HG03097 (cell line): ENCODE results near the gene WWTR1.

Source experiments
- ATAC-seq: cut with Tn5 transposase; IDR thresholded peaks from one replicate; pipeline ENCODE4 v1.9.1; 2021; ENCODE audit not compliant: unreplicated experiment, low FRiP score

The WWTR1 gene

GRCh38 chr3:149655826-149656574 is 1.8 kb downstream of the WWTR1 start:
- no peak for ATAC-seq

- ATAC-seq = no peak
Measured at GRCh38 chr3:149654188-149654601, 3.6 kb downstream of the WWTR1 start.

DNA sequence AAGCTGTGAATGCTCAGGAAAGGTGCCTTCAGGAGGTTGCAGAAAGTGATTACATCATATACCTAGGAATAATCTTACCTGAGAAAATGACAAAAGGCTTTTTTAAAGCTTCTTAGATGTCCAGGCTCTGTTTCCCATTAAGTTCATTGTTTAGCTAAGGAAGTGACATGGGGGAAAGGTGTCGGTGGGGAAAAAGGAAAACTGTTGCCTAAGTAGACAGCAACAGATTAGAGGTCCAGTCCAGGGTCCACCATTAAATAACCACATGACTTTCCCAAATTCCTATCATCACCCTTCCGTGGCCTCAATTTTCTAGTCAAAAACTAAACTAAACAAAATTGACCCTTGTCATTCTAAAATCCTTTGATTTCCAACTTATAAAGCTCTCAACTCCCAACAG is 4.3 kb downstream of the WWTR1 start:
- ATAC-seq = no peak

- ATAC-seq = no peak
Measured at GRCh38 chr3:149653136-149653535, 4.7 kb downstream of the WWTR1 start.

DNA sequence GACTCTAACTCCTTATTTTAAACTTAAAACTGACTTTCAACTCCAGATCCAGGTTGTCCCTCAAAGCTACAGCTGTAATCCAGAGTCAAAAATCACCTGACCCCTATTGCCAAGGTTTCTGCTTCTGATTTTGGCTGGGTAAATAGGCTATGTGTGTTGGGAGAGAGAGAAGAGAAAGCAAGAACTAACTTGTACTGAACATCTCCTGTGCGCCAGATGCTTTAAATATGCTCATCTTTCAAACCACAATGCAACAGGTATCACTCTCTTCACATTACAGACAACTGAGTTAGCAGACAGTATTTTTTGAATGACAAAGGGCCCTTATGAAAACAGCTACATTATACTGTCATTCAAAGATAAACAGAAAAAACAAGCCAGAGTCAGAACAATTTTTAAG is 7.0 kb downstream of the WWTR1 start:
- ATAC-seq = no peak

- no peak for ATAC-seq
Measured at GRCh38 chr3:149648525-149648924, 9.3 kb downstream of the WWTR1 start.

- no peak for ATAC-seq
Measured at GRCh38 chr3:149647812-149648211, 10.0 kb downstream of the WWTR1 start.

DNA sequence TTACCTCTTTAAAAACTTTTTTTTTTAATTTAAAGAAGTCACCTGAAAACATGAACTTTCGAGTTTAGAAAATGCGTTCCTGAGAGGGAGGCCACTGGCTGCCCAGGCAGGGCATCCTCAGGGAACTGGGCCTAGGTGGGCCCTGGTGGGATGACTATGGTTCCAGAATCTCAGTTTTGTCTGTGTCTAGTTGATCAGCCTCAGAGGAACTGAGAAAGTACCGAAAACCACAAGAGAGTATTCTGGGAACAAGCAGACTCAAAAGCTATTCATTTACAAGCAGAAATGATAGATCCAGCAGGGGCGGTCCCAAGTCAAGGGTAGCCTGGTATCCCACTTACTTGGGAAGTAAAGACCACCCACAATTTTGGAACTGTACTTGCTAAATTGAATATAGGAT is 10.5 kb downstream of the WWTR1 start:
- no peak for ATAC-seq

DNA sequence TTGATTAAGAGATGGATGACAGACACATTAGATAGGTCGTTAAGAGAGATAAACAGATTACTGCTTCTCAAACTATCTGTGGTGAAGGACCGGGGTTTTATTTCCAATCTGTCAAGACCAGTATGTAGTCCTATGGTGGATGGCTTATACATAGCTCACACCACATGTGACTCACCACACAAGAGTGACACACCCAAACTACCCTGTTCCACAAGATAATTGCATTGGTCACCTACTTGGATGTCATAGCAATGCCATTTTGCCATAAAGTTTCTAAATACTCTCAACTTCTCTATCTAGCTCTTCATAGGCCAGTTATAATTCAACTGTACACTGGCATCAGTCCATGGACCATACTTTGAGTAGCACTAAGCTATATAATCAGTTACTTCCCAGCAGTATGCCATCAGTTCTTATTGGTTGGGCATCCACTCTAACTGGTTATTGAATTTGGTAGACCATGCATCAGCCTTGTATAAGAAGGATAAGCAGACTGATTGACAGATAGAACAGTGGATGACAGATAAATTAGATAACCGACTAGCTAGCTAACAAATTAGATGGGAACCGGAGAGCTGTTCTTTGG is 11.6 kb downstream of the WWTR1 start:
- no peak for ATAC-seq

- ATAC-seq = no peak
Measured at GRCh38 chr3:149643963-149644362, 13.9 kb downstream of the WWTR1 start.

DNA sequence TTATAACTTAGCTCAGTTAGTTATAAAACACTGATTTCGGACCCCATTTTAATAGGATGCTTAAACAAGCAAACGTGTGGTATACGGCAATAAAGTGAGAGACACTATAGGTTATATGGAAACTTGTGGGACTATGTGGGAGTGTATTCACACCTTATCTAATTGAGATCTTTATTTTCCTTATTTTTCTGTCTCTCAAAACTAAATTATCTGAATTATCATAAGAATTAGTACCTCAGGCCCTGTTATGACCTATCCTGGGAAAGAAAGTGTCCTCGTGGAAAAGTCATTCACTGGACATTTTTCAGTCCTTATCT is 14.4 kb downstream of the WWTR1 start:
- no peak for ATAC-seq

- no peak for ATAC-seq
Measured at GRCh38 chr3:149640976-149641728, 16.7 kb downstream of the WWTR1 start.

DNA sequence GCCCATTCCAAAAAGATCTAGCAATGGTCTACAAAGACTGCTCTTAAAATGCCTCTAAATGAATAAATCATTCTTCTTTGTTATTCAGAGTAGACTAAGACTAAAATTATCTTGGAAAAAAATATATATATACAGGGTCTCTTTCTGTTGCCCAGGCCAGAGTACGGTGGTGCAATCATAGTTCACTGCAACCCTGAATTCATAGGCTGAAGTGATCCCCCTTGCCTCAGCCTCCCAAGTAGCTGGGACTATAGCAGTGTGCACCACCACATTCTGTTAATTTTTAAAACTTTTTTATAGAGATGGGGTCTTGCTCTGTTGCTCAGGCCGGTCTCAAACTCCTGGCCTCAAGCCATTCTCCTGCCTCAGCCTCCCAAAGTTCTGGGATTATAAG is 18.7 kb downstream of the WWTR1 start:
- no peak for ATAC-seq

DNA sequence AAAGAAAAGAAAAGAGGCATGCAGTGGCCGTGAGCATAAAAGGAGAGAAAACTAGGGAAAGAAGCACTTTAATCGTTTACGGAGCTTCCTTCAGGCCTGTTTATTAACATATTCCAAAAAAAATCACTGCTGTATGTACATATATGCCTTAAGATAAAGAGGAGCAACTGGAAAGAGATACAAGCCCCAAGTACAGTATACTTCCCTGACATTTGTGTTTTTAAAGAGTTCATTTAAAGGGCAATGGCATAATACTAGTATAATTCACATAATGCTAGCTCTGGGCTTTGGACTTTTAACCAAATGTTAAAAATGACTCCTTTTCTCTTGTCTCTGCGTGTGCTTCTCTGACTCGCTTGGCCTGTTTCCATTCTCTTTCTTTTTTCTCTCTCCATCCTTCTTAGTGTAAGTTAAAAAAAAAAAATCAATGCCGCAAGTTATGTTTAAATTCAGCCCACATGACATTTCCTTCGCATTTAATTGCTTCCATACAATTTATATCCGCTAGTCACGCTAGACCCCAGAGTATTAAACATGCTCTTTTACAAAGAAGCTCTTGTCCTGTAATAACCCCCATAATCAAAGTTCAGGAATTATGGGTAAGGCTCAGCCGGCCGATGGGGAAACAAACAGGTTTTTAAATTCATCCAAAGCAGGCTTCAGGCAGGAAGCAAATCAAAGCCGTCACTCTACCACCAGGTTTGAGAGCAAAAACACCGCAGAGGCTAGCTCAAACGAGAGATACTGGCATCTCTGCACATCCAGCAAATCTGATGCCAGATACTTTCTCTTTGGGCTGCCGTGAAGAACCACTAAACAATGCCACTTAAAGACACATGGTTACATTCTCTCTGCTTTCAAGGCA is 19.4 kb downstream of the WWTR1 start:
- ATAC-seq = no peak

DNA sequence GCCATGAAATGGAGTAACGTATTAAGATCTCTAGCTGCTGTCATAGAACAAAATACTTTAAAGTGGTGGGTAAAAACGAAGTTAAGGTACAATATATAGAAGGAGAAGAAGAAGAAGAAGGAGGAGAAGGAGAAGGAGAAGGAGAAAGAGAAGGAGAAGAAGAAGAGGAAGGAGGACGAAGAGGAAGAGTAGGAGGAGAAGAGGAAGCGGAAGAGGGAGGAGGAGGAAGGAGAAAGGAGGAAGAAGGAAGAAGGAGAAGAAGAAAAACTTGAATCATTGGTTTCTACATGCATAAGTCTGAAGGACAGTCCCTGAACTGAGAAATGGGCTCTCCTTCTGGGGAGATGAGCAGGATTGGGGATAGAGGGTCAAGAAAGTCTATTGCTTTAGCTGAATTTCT is 22.4 kb downstream of the WWTR1 start:
- no peak for ATAC-seq

GRCh38 chr3:149634573-149634972 is 23.3 kb downstream of the WWTR1 start:
- ATAC-seq = no peak

GRCh38 chr3:149634072-149634471 is 23.8 kb downstream of the WWTR1 start:
- ATAC-seq = no peak

DNA sequence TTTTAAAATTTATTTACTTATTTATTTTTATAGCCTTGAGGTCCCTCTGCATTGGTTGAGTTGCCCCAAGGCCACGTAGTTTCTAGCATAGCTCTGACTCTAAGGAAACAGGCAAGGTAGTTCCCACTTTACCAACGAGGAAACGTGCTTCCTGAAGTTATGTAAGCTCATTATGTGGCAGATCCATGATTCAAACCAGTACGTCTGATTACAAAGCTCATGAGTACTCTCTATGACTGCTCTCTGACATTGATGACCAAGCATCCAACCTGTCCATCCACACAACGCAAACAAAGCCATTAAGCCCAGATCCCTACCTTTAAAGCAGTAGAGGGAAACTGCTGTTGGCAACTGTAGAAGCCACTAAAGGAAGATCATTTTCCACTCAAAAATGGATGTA is 25.6 kb downstream of the WWTR1 start:
- no peak for ATAC-seq

- no peak for ATAC-seq
Measured at GRCh38 chr3:149630806-149631205, 27.0 kb downstream of the WWTR1 start.

- ATAC-seq = no peak
Measured at GRCh38 chr3:149628957-149629670, 28.7 kb downstream of the WWTR1 start.
